Superior temporal gyrus (tissue), 1 donor: ENCODE results near the gene SLC17A8.
"Not testable (repeated sequence)": the region's sequence is repeated elsewhere in the genome, so short reads cannot be mapped to it uniquely, and the experiment has no call there.

Source experiments
- DNase-seq: peaks from one replicate; pipeline ENCODE4 v3.0.0-alpha.2; 2016; ENCODE audit errors: extremely low spot score

SLC17A8 gene

DNA sequence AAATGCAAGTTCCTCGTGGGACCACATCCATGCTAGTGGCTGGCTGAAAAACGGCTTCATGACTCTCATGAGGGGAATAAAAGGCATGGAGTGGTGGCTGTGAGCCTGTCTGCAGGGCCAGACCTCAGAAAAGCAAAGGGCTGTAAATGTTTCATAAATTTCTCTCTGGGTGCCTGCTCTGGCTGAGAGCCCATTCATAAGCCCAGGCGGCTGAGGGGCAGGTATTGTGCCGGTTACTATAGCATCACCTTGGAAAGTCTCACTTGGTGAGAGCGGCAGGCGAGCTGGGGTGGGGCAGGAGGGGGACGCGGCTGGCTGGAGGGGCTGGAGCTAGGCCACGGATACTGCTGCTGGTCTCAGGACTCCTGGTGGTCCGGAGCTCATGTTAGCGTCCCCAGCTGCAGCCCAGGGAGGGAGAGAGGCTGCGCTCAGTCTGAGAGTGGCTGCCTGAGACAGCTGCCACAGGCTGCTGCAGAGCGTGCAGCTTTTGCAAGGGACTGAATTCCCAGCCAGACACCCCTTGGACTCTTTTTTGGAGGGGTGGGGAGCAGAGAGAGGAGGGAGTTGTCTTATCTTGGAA is at the start of gene SLC17A8:
Gene SLC17A8 (plus strand): TSS at position 431 of the 580 bp plus-strand sequence. CDS start 318 bp downstream, outside the sequence.
- DNase-seq = no peak

DNA sequence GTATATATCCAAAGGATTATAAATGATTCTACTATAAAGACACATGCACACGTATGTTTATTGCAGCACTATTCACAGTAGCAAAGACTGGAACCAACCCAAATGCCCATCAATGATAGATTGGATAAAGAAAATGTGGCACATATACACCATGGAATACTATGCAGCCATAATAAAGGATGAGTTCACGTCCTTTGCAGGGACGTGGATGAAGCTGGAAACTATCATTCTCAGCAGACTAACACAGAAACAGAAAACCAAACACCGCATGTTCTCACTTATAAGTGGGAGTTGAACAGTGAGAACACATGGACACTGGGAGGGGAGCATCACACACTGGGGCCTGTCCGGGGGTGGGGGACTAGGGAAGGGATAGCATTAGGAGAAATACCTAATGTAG is 48.7 kb upstream of the SLC17A8 start:
- DNase-seq = not testable (repeated sequence)

DNA sequence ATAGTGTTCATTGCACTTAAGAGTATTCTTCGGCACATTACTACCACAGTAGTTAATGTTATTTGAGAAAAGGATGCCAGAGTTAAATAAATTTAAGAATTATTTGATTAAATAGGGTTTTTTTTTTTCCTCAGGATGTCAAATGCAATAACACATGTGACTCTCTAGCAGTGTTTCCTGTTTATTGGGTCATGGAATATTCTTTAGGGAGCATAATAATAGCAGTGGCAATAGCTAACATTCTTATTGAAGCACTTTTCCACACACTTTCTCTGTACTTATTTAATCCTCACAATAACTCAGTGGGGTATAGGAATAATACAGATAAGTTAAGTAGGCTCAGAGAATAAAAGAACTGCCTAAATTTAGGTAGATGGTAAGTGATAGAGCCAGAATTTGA is 45.6 kb upstream of the SLC17A8 start:
- no peak for DNase-seq

DNA sequence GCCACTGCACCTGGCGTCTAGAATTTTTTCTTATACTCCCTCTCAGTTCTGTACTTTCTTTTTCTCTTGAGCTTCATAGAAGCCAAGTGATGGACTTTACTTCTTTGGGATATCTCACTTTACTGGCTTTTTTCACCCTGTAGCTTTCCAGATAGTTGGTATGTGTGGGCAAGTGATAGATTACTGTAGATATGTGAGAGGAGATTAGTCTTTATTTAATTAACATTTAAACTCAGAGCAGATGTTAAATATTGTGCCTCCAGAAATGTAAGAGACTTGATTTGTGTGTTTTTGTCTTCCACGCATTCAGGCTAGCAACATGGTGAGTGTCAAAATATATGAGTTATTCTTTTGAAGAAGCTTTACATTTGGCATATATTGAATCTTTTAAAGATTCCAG is 39.5 kb upstream of the SLC17A8 start:
- no peak for DNase-seq

DNA sequence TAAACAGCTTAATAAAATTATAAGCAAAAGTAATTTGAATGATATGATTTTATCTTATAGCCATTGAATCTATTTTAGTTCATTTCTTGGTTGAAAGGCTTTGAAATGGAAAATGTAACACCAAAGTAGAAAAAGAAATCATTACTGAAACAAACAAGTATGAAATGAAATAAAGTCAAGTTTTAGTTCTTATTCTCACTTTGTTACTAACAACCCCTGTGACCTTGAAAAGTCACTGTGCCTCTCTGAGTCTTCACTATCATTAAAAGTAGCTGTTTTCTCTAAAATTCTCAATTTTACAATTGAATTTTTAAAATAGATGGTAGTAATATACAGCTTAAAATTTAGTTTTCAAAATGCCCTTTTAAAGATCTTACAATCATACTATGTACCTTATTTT is 32.4 kb upstream of the SLC17A8 start:
- no peak for DNase-seq

DNA sequence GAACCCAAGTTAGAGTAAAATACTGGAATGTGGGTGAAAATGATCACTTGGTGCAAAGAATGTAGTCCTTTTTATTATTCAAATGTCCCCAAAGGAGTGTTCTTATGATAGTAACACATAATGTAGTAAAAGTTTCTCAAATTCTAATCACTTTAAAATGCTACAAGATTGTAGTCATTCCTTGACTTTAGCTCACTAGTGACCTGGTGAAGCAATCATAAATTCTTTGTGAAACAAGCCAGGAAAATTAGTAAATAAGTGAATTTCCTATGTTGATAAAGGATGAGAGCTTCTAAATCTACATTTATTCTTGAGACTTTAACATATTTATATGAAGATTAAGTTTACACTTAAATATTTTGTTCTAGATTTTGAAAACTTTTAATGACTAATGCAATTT is 30.7 kb upstream of the SLC17A8 start:
- no peak for DNase-seq

DNA sequence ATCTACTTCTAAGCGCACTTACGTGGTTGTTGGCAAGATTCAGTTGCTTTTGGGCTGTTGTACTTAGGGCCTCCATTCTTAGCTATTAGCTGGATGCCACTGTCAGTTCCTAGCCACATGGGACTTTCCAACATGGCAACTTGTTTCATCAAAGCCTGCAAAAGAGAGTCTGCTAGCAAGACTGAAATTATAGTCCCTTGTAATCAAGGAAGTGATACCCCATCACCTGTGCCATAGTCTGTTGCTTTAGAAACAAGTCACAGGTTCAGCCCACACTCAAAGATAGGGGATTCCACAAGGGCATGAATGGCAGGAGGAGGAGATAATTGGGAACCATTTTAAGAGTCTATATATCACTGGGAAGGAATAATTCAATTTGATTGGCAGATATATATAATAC is 27.1 kb upstream of the SLC17A8 start:
- no peak for DNase-seq

DNA sequence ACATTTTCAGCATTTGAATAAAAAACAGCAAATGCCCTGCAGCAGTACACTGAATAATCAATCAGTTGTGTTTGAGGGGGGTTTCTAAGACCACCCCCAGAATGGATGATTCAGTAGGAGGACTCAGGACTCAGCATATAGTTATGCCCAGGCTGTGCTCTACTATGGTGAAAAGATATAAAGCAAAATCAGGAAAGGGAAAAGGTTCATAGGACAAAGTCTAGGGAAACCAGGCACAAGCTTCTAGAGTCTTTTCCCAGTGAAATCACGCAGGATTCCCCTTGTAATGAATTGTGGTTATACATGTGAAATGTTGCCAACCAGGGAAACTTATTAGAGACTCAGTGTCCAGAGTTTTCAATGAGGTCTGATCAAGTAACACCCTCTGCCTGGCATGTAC is 25.0 kb upstream of the SLC17A8 start:
- no peak for DNase-seq

DNA sequence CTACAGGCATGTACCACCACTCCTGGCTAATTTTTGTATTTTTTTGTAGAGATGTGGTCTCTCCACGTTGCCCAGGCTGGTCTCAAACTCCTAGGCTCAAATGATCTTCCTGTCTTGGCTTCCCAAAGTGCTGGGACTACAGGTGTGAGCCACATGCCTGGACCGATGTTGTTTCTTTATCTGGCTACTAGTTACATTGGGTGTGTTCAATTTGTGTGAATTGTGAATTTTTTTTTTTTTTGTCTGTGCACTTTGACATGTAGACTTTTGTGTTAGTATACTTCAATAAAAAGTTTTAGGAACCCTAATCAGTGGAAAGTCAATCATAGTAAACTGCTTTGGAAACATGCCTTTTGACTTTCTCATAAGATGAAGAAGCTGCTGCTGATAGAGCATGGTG is 24.0 kb upstream of the SLC17A8 start:
- DNase-seq = no peak

DNA sequence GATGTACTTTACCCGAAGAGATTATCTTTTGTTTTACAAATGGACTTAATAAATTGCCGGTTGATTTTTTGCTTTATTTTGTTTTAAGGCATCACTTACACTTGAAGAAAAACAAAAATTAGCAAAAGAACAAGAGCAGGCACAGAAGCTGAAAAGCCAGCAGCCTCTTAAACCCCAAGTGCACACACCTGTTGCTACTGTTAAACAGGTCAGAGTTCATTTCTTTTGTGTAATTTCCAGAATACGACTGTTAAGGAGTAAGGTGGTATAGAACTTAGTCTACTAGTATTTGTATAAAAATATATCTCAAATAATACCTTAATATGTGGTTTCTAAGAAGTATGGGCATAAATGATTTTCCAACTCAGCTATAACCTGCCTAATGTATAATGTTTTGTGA is 19.6 kb upstream of the SLC17A8 start:
- DNase-seq = no peak

DNA sequence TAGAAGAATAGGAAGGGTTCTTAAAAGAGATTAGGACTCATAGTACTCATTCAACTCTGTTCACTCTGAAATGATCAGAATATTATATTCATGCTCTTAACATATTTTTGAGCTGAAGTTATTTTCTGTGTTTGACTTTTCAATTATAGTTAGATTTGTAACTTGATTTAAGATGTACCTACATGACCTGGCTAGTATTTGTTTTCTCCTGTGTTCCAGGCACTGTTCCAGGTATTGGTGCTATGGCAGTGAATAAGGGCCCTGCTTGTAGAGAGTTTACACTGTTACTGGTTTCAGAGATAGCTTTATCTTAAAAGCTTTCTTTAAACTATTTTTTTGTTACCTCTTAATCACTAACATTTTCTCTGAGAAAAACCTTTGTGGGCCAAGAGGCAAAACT is 19.1 kb upstream of the SLC17A8 start:
- no peak for DNase-seq

DNA sequence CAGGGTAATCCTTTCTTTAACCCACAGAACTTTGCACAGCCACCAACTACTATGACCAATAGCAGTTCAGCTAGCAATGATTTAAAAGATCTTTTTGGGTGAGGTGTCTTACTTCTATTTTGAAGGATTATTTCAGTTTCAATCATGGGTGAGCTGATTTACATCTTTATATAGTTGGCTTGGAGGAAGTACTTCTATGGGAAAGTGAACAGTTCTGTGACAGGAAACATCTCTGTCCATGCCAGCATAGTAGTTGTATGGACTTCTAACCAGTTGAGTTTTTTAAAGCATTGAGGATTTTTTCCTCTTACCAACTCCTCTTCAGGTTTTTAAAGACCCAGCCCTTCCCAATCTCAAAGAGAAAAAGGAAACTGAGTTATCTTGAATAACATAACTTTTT is 17.8 kb upstream of the SLC17A8 start:
- DNase-seq = no peak

DNA sequence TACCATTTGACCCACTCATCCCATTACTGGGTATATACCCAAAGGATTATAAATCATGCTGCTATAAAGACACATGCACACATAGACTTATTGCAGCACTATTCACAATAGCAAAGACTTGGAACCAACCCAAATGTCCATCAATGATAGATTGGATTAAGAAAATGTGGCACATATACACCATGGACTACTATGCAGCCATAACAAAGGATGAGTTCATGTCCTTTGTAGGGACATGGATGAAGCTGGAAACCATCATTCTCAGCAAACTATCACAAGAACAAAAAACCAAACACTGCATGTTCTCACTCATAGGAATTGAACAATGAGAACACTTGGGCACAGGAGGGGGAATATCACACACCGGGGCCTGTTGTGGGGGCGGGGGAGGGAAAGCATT is 14.0 kb upstream of the SLC17A8 start:
- not testable (repeated sequence) for DNase-seq

DNA sequence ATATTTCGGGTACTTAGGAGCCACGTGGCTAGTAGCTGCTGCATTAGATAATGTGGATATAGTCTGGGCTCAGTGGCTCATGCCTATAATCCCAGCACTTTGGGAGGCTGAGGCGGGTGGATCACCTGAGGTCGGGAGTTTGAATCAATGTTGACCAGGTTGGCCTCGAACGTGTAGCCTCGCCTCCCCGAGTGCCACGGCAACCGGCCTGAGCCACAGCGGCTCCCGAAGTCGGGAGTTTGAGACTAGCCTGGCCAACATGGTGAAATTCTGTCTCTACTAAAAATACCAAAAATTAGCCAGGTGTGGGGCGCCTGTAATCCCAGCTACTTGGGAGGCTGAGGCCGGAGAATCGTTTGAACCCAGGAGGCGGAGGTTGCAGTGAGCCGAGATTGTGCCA is 12.5 kb upstream of the SLC17A8 start:
- DNase-seq = not testable (repeated sequence)

DNA sequence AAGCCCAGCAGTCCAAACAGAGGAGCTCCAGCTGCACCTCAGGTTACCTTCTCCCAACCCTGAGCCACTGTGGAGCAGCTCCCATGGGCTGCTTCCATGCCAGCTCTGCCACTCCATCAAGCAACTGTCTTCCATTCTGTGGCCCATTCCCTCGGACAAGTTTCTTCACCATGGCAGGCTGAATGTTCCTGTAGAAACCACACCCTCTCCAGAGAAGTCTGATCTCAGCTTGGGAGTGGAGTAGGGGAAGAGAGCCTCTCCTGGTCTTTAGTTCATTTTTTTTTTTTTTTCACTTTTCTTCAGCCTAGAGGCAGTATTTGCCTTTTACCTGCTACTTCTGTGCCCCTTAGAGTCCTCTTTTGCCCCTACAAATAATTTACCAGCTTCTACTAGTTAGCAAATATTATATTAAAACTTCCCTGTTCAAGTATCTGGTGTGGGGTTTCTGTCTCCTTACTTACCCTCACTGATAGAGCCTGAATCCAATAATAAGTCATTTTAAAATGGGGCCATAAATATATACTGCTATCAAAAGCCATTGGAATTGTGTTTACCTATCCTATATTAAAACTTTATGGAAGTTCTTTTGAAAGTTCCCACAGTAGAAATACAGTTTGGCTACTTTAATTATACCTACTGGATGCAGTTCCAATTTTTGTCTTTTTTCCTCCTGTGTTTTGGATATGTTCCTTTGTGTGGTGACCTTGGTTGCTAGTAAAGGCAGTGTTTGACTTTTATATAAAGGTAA is 11.7 kb upstream of the SLC17A8 start:
- DNase-seq = no peak

DNA sequence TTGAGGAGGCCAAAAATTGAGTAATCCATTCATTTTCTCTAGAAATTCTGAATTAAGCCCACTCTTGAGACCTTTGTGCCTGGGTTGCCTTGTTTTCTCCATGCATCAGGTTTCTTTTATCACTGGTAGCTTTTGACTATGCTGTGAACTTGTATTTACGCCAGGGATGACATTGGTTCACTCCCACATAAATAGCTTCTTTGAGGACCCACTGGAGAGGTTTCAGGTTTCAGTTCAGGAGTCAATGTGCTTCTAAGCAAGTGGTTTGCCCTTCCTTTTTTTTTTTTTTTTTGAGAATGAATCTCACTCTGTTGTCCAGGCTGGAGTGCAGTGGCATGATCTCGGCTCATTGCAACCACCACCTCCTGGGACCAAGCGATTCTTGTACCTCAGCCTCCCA is 10.2 kb upstream of the SLC17A8 start:
- no peak for DNase-seq

DNA sequence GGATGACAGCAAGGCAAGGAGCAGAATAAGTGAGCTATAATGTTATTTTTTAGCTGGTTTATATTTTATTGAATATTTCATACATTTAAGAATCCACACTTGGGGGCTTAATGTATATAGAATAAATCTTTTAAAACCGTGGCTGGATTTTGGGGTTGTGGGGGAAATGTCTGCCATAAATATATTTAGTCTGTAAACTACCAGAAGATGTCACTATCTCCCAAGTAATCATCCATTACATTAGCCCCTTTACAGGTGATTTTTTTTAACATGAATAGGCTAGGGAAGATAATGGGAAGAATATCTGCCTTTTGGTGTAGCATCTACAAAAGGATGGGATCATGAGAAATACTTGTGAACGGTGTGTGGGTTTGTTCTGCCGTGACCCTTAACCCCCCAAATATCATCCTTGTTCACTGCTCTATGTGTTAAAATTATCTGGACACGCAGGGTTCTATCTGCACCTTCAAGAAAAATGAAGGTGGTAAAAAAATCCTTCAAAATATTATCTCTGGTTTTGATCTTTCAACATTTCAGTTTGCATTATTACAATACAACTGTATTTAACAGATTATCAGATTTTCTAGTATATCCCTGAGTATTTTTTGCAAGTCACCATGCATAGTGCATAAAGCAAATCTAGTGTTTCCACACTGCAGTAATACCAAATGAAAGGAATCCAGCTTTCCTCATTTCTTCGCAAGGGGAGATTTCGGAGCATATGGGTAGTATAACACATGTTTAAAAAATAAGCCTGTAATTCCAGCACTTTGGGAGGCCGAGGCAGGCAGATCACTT is 8.0 kb upstream of the SLC17A8 start:
- peak; percentile 69 for DNase-seq

DNA sequence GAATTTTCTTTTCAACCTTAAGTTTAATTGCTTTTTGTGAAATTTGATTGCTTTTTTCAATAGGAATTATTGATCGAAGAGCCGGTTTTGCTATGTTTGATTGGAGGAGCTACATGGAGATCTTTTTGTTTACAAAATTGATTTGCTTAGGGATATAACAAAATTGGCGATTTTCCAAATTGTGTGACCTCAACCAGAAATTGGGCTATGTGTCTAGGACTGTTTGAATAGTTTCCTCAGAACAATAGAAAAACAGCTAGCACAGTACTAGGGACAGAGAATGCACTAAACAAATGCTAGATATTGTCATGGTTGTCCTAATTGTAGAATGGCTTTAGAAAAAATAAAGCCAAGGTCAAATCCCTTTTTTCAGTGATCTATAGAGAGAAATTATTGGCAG is 2.4 kb downstream of the SLC17A8 start:
- DNase-seq = no peak

DNA sequence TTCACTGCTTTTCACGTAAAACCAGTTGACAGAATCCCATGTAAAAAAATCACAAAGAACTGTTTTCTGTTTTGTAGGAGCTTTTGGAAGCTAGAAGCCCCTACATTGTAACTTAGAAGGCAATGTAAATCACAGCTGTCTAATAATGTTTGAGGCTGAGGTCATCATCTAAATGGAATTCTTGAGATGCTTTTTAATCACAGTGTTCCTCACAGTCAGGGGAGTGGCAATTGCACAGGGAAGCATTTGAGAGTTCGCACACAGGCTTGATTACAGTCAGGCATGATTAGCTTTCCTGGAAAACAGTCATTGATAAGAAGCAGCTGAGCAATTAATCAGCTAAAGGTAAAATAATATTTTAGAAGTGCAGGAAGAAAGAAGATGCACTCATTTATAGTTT is 2.9 kb downstream of the SLC17A8 start:
- DNase-seq = no peak

DNA sequence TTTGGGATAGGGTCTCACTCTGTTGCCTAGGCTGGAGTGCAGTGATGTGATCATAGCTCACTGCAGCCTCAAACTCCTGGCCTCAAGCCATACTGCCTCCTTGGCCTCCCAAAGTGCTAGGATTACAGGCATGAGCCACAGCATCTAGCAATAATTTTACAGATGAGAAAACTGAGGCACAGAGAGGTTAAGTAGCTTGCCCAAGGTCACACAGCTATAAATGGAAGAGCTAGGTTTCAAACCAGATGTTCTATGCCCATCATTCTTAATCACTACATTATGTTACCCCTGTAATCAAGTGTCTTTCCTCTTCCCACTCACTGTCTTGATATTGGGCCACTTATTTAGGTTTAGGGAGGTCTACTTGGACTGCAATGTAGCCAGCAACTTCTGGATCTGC is 3.6 kb downstream of the SLC17A8 start:
- DNase-seq = no peak

DNA sequence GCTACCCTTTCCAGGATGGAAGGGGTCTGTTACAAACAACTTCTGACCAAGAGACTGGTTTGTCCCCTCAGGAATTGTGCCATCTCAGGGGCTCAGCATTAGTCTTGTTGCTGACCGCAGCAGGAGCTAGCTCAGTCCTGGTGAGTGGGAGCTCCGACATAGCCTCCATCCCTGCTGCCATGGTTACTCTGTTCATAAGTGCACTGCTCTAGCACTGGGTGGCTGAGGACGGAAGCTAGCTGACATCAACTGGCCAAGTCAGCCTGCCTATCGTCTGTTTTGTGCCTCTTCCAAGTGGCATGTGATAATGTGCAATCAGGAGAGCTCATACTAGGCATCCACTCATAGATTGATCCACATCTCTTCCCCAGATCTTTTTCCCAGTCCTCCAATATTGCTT is 7.5 kb downstream of the SLC17A8 start:
- DNase-seq = no peak

DNA sequence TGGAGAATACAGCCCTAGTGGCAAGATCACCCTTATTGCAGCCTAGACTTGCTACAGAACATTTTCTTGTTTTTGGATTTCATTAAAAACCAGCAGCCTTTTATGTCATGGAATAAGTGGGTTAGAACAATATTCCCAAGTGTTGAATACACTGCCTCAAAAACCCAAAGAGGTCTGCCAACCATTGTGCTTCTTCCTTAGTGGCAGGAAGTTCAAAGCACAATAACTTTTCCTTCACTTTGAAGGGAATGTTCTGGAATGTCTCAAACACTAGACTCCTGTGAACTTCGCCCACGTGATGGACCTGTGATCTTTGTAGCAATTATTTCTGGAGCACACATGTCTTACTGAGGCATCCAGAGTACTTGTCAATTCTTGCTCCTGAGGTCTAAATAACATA is 8.5 kb downstream of the SLC17A8 start:
- no peak for DNase-seq

DNA sequence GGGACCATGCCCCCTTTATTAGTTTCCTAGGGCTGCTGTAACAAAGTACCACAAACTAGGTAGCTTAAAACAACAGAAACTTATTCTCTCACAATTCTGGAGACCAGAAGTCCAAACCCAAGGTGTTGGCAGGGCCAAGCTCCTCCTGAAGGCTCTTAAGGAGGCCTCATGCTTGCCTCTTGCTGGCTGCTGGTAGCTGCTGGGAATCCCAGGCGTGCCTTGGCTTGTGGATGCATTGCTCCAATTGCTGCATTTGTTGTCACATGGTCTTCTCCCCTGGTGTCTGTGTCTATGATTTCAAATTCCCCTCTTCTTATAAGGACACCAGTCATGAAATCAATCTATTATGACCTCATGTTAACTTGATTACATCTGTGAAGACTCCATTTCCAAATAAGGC is 11.2 kb downstream of the SLC17A8 start:
- no peak for DNase-seq
